RWPE1 (cell line): ENCODE measurements around the gene PCDHA13.

ENCODE experiments used
- CTCF ChIA-PET: fragments of 350-600 bp; sonication (Branson Sonifier 250); formaldehyde crosslinking; extraction: SDS; loops from one replicate; lab custom pipeline; 2021; lab: Yijun Ruan, JAX
- POLR2A ChIA-PET: fragments of 400-600 bp; formaldehyde crosslinking; extraction: SDS; loops from one replicate; lab custom pipeline; 2020; ENCODE audit warnings: antibody characterized with exemption; ENCODE audit not compliant: low non-redundant PET; lab: Yijun Ruan, JAX
- DNase-seq: peaks from one replicate; pipeline ENCODE4 v3.0.0; 2012; ENCODE audit warnings: low spot score
- H3K27ac ChIP-seq: fragments of 450-650 bp; 2 replicates; pipeline ENCODE4 v1.5.1; 2017
- CTCF ChIP-seq: fragments of 450-650 bp; conservative IDR thresholded peaks from 2 replicates; pipeline ENCODE4 v1.5.1; 2017; ENCODE audit warnings: low read depth, mild to moderate bottlenecking

The PCDHA13 gene

DNA sequence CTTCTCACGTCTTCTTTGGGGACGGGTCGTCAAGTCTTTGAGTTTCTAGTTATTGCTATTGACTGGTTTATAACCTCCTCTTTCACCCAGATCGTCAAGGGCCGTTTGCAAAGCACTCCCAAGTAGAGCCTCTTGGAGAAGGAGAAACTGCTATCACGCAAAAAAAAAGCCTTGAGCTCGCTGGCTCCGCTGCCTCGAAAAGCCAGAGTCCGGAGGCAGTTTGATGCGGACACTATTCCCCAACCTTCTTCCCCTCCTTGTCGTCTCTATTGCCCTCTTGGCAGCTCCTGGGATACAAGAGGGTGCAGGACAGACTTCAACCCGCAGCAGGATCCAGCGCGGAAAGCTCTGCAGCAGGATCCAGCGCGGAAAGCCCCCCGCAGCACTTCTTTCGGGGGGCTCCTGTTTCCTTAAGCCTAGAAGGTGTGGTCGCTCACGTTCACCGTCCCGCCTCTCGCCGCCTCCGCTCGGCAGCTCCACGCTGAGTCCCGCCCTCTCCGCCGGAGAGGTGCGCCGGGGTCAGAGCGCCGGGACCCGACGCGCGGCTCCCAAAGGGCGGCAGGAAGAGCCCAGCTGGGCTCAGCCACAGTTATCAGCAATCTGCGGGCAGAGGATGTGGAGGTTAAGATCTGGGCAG is 44.0 kb downstream of the PCDHA13 start, which contains the start of gene PCDHAC1:
Gene PCDHAC1 (plus strand): TSS at position 494 of the 637 bp plus-strand sequence. CDS start 594 bp downstream, outside the sequence.
- ChIA-PET POLR2A (interaction anchor here (1.0 to 2.0 kb wide), 2 partner anchors 41 to 115 kb away, joined by 7 to 13 read pairs; no protein-coding TSS in a partner anchor), CTCF (interaction anchor here (0.5 to 4.2 kb wide), 30 partner anchors 9 to 1074 kb away, joined by 3 to 85 read pairs (median 4); partner anchors contain the start of genes PCDHA13, PCDHA8 and PCDHAC2)
- H3K27ac ChIP-seq, result peak within 1 kb of the TSS; percentile 59
- DNase-seq, result peak; percentile 67
- no peak for TF ChIP-seq CTCF

GRCh38 chr5:140926443-140927227 is 44.7 kb downstream of the PCDHA13 start:
- POLR2A ChIA-PET, result interaction anchor here (1.0 to 2.0 kb wide), 3 partner anchors 40 to 114 kb away, joined by 5 to 13 read pairs (median 7); no protein-coding TSS in a partner anchor
- peak overlapping the region; percentile 59 for H3K27ac ChIP-seq
- peak; percentile 92 for DNase-seq
- peak; percentile 98 for TF ChIP-seq CTCF
- CTCF ChIA-PET, result interaction anchor here (0.5 to 4.2 kb wide), 36 partner anchors 10 to 1075 kb away, joined by 3 to 85 read pairs (median 4); partner anchors contain the start of genes PCDHA11, PCDHA13, PCDHA8 and PCDHAC2

DNA sequence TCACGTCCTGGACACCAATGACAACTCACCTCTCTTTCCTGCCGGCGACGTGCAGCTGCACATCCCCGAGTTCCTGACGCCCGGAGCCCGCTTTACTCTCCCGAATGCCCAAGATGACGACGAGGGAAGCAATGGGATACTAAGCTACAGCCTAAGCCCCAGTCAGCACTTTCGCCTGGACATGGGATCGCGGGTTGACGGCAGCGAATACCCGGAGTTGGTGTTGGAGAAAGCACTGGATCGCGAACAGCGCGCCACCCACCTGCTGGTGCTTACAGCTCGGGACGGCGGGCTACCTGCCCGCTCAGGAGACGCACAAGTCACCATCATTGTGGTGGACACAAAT is 45.3 kb downstream of the PCDHA13 start:
- TF ChIP-seq CTCF, result no peak
- peak overlapping the region; percentile 59 for H3K27ac ChIP-seq
- ChIA-PET CTCF (interaction anchor here (0.5 to 4.2 kb wide), 16 partner anchors 10 to 113 kb away, joined by 3 to 85 read pairs (median 8); partner anchors contain the start of genes PCDHA11, PCDHA8 and PCDHAC2), POLR2A (interaction anchor here (1.0 to 2.0 kb wide), 2 partner anchors 40 to 113 kb away, joined by 5 to 13 read pairs; no protein-coding TSS in a partner anchor)
- peak; percentile 39 for DNase-seq
